H1 (cell line): ENCODE data around the gene ITPKB. TPM values are rescaled to one million over a fixed set of nuclear protein-coding genes. Genes with fewer than 3 reads are reported as not detected.
"Not testable (repeated sequence)": the region's sequence is repeated elsewhere in the genome, so short reads cannot be mapped to it uniquely, and the experiment has no call there.

Experiments
- CTCF ChIA-PET: fragments of 300-600 bp; sonication (Branson Sonifier 250); formaldehyde crosslinking; loops from one replicate; lab custom pipeline; 2021; ENCODE audit not compliant: partially characterized antibody; lab: Charles Lee
- POLR2A ChIA-PET: fragments of 300-600 bp; sonication (Branson Sonifier 250); formaldehyde crosslinking; loops from one replicate; lab custom pipeline; 2021; ENCODE audit warnings: inconsistent platforms; ENCODE audit not compliant: partially characterized antibody; lab: Charles Lee
- DNase-seq, 2 experiments: peaks; one replicate each; pipeline versions ENCODE4 v3.0.0 to v3.0.0-alpha.2; 2010 to 2022; ENCODE audit warnings: low spot score in 2 of 2, low read depth in 1 of 2, mixed read lengths in 1 of 2
- FAIRE-seq: peaks from 2 replicates; lab custom pipeline; 2011; peaks lifted over from hg19 to GRCh38; lab: Jason Lieb, UNC
- H2AFZ ChIP-seq: 2 replicates; pipeline ENCODE4 v1.8.1; 2012; ENCODE audit warnings: low read length, inconsistent platforms
- H2AK5ac ChIP-seq: 2 replicates; pipeline ENCODE4 v1.6.1; 2013; ENCODE audit warnings: low read depth, low read length
- H2BK120ac ChIP-seq: replicated peaks from 2 replicates; pipeline ENCODE3; 2013; ENCODE audit warnings: low read depth, low read length, inconsistent platforms
- H2BK12ac ChIP-seq: 2 replicates; pipeline ENCODE4 v1.6.1; 2013; ENCODE audit warnings: low read depth, low read length
- H2BK15ac ChIP-seq: 2 replicates; pipeline ENCODE4 v1.6.1; 2013; ENCODE audit warnings: low read length
- H2BK20ac ChIP-seq: 2 replicates; pipeline ENCODE4 v1.6.1; 2013; ENCODE audit warnings: low read length
- H2BK5ac ChIP-seq: 2 replicates; pipeline ENCODE4 v1.6.1; 2013; ENCODE audit warnings: low read depth, low read length
- H3K14ac ChIP-seq: 2 replicates; pipeline ENCODE4 v1.6.1; 2013; ENCODE audit warnings: inconsistent platforms; ENCODE audit not compliant: insufficient read length
- H3K18ac ChIP-seq: 2 replicates; pipeline ENCODE4 v1.6.1; 2013; ENCODE audit warnings: low read length; ENCODE audit errors: extremely low read depth
- H3K23ac ChIP-seq: 2 replicates; pipeline ENCODE4 v1.6.1; 2013; ENCODE audit warnings: inconsistent platforms; ENCODE audit not compliant: insufficient read length
- H3K23me2 ChIP-seq: 2 replicates; pipeline ENCODE4 v1.6.1; 2013; ENCODE audit warnings: low read depth, low read length
- H3K27ac ChIP-seq: 2 replicates; pipeline ENCODE4 v1.6.1; 2011; ENCODE audit warnings: low read depth, low read length, inconsistent platforms
- H3K27me3 ChIP-seq, 4 experiments: replicated peaks in 1 of 4; 1 replicate in 1 of 4; 2 replicates in 3 of 4; pipeline versions ENCODE4 v1.6.1 to v1.8.1; 2011 to 2013; ENCODE audit warnings: low read length in 3 of 4, mild to moderate bottlenecking in 3 of 4, inconsistent platforms in 2 of 4, mixed read lengths in 2 of 4, moderate library complexity in 1 of 4; ENCODE audit not compliant: control insufficient read depth in 3 of 4, insufficient read depth in 3 of 4; ENCODE audit errors: extremely low read depth in 1 of 4
- H3K36me3 ChIP-seq, 4 experiments: 2 replicates each; pipeline versions ENCODE4 v1.6.1 to v1.8.1; 2011 to 2013; ENCODE audit warnings: mild to moderate bottlenecking in 4 of 4, low read length in 3 of 4, moderate library complexity in 2 of 4, control low read depth in 1 of 4, inconsistent platforms in 1 of 4; ENCODE audit not compliant: insufficient read depth in 4 of 4, control insufficient read depth in 2 of 4
- H3K4ac ChIP-seq: replicated peaks from 2 replicates; pipeline ENCODE3; 2013; ENCODE audit warnings: low read length, low read depth, mixed read lengths, inconsistent platforms; ENCODE audit not compliant: insufficient read length
- H3K4me1 ChIP-seq, 4 experiments: replicated peaks in 1 of 4; 1 replicate in 1 of 4; 2 replicates in 3 of 4; pipeline versions ENCODE4 v1.6.1 to v1.8.1; 2011 to 2013; ENCODE audit warnings: low read length in 3 of 4, inconsistent platforms in 2 of 4, mixed read lengths in 1 of 4; ENCODE audit not compliant: insufficient read depth in 4 of 4, control insufficient read depth in 3 of 4
- H3K4me2 ChIP-seq, 2 experiments: 2 replicates each; pipeline versions ENCODE4 v1.6.1 to v1.8.1; 2011 to 2013; ENCODE audit warnings: low read depth in 2 of 2, low read length in 2 of 2, control low read depth in 1 of 2, inconsistent platforms in 1 of 2, mild to moderate bottlenecking in 1 of 2; ENCODE audit not compliant: insufficient read depth in 1 of 2
- H3K4me3 ChIP-seq, 4 experiments: fragments of 200-600, 300-600 bp in 1 of 4; sonication (generic), shearing (Covaris generic), sonication (Bioruptor Twin) in 1 of 4; 2 replicates each; pipeline versions ENCODE4 v1.5.1 to v1.8.1; 2011 to 2016; ENCODE audit warnings: low read length in 4 of 4, low read depth in 3 of 4, control low read depth in 2 of 4, inconsistent platforms in 2 of 4, mild to moderate bottlenecking in 2 of 4, mixed read lengths in 1 of 4, moderate library complexity in 1 of 4; ENCODE audit not compliant: insufficient read depth in 2 of 4; ENCODE audit errors: extremely low read depth in 1 of 4
- H3K56ac ChIP-seq: replicated peaks from 2 replicates; pipeline ENCODE3; 2013; ENCODE audit warnings: low read depth, mild to moderate bottlenecking, mixed read lengths, low read length, inconsistent platforms; ENCODE audit not compliant: insufficient read length
- H3K79me1 ChIP-seq: 2 replicates; pipeline ENCODE4 v1.6.1; 2013; ENCODE audit warnings: low read depth, low read length, control low read depth
- H3K79me2 ChIP-seq, 2 experiments: 2 replicates each; pipeline versions ENCODE4 v1.6.1 to v1.8.1; 2012 to 2013; ENCODE audit warnings: low read length in 2 of 2, mild to moderate bottlenecking in 2 of 2, inconsistent platforms in 1 of 2; ENCODE audit not compliant: insufficient read depth in 2 of 2, control insufficient read depth in 1 of 2
- H3K9ac ChIP-seq, 4 experiments: replicated peaks in 1 of 4; 1 replicate in 1 of 4; 2 replicates in 3 of 4; pipeline versions ENCODE4 v1.6.1 to v1.8.1; 2011 to 2013; ENCODE audit warnings: low read depth in 3 of 4, low read length in 3 of 4, control low read depth in 2 of 4, mild to moderate bottlenecking in 2 of 4, moderate library complexity in 2 of 4, inconsistent platforms in 1 of 4; ENCODE audit errors: extremely low read depth in 1 of 4
- H3K9me3 ChIP-seq, 2 experiments: 2 replicates each; pipeline versions ENCODE4 v1.6.1 to v1.8.1; 2012 to 2013; ENCODE audit warnings: mild to moderate bottlenecking in 2 of 2, moderate library complexity in 2 of 2, control low read depth in 1 of 2, inconsistent platforms in 1 of 2, low read depth in 1 of 2, low read length in 1 of 2, mixed read lengths in 1 of 2; ENCODE audit not compliant: insufficient read depth in 2 of 2
- H4K20me1 ChIP-seq, 2 experiments: replicated peaks in 1 of 2; 2 replicates each; pipeline versions ENCODE3 to v1.8.1; 2011 to 2013; ENCODE audit warnings: inconsistent platforms in 2 of 2, low read length in 2 of 2, mild to moderate bottlenecking in 1 of 2; ENCODE audit not compliant: insufficient read depth in 2 of 2, control insufficient read depth in 1 of 2
- H4K5ac ChIP-seq: 2 replicates; pipeline ENCODE4 v1.6.1; 2013; ENCODE audit warnings: low read length, low read depth, mixed read lengths, inconsistent platforms; ENCODE audit not compliant: insufficient read length
- H4K8ac ChIP-seq: 2 replicates; pipeline ENCODE4 v1.8.0; 2013; ENCODE audit warnings: mild to moderate bottlenecking, moderate library complexity, low read length, inconsistent platforms; ENCODE audit not compliant: insufficient read depth; ENCODE audit errors: extremely low read depth
- H4K91ac ChIP-seq: replicated peaks from 2 replicates; pipeline ENCODE3; 2013; ENCODE audit warnings: low read length, mixed read lengths, inconsistent platforms; ENCODE audit not compliant: insufficient read length
- WGBS, 2 experiments: shearing (Covaris generic) in 1 of 2; methylation state at CpG; one replicate each; pipeline versions ENCODE4 v1.1.6 to v1.1.7; 2013 to 2015; ENCODE audit warnings: low lambda C conversion rate in 2 of 2, mixed read lengths in 2 of 2, inconsistent platforms in 1 of 2, low coverage in 1 of 2, missing lambda C conversion rate in 1 of 2; ENCODE audit not compliant: insufficient replicate concordance in 2 of 2, insufficient coverage in 1 of 2, insufficient read length in 1 of 2; ENCODE audit errors: extremely low coverage in 1 of 2, missing lambda C conversion rate in 1 of 2; 5-methylcytosine and 5-hydroxymethylcytosine counted together
- polyA plus RNA-seq, 7 experiments: library from polyadenylated mRNA; depleted of rRNA in 3 of 7; stranded (reverse) in 5 of 7; unstranded in 2 of 7; fragments of >200 nt in 5 of 7; fragments of 200-250 nt in 2 of 7; gene quantifications; 1 replicate in 5 of 7; 2 replicates in 1 of 7; 4 replicates in 1 of 7; pipeline versions ENCODE4 v1.2.1 to v1.2.3, GENCODE V29; 2011 to 2013; ENCODE audit warnings: missing spikeins in 2 of 7, mixed read lengths in 2 of 7
- total RNA-seq: library from RNA; stranded (reverse); fragmentation: NEBNext Ultra II Directional; extraction: Animal tissue kit (Norgen Biotek cat#: 25700); gene quantifications from 2 replicates; pipeline ENCODE4 v1.2.1, GENCODE V29; 2021

The ITPKB gene
- total and polyA plus RNA-seq, 2 of the 8 experiments (the other 6 are each of a cell fraction or from before 2014, with no cell fraction given): 1.7 to 4.8 TPM

DNA sequence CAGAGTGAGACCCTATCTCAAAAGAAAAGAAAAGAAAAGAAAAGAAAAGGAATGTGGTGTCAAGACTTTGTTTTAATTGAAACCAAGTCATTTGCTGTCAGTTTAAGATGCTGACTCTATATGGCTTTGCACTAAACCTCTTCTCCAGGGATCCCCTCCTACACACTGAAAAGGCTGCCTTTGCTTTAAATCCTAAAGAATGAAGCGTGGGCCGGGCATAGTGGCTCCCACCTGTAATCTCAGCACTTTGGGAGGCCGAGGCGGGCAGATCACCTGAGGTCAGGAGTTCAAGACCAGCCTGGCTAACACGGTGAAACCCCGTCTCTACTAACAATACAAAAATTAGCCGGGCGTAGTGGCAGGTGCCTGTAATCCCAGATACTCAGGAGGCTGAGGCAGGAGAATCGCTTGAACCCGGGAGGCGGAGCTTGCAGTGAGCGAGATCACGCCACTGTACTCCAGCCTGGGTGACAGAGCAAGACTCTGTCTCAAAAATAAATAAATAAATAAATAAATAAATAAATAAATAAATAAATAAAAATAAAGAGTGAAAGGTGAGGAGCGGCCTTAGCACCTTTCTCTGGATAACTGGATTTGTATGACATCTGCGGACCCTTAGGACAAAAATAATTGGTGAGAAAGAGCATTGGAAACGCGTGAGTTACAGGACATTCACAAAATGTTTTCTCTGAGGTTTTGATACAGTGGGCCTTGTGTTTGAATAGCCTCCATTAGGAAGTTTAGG lies 8.6 kb upstream of the ITPKB start:
- H2BK15ac ChIP-seq, H3K23me2 ChIP-seq, H2AK5ac ChIP-seq, H3K4me1 ChIP-seq, H3K4ac ChIP-seq, H3K27me3 ChIP-seq, FAIRE-seq, H2BK5ac ChIP-seq, H3K27ac ChIP-seq, H3K4me3 ChIP-seq, H3K9ac ChIP-seq, H3K23ac ChIP-seq, H3K18ac ChIP-seq, H3K36me3 ChIP-seq, H2BK12ac ChIP-seq, H4K91ac ChIP-seq, H3K56ac ChIP-seq, H3K4me2 ChIP-seq, H3K9me3 ChIP-seq, H4K8ac ChIP-seq, H2BK120ac ChIP-seq, H4K5ac ChIP-seq, H2AFZ ChIP-seq, DNase-seq, H3K14ac ChIP-seq, H2BK20ac ChIP-seq, H3K79me2 ChIP-seq, H3K79me1 ChIP-seq, POLR2A ChIA-PET, H4K20me1 ChIP-seq: not testable (repeated sequence)
- WGBS, 2 experiments: 83% methylated on average over 17 of the region's 17 CpGs; no CpG with 5 or more reads in 1 of the 2 experiments
- CTCF ChIA-PET: interaction anchor here (1.0 kb wide), 1 partner anchor 9 kb away, joined by 3 read pairs; the partner anchor contains the start of gene ITPKB
